GM23338 (cell line): ENCODE results near the gene AADACL3. TPM values are rescaled to one million over a fixed set of nuclear protein-coding genes. Genes with fewer than 3 reads are reported as not detected.
"Not testable (repeated sequence)": the region's sequence is repeated elsewhere in the genome, so short reads cannot be mapped to it uniquely, and the experiment has no call there.

ENCODE experiments used
- ATAC-seq: fragments of 200-7000 bp; cut with Tn5 transposase; 3 replicates; pipeline ENCODE4 v1.9.1; 2020
- DNase-seq: peaks from one replicate; pipeline ENCODE4 v3.0.0-alpha.2; 2015; ENCODE audit warnings: low spot score
- H2AFZ ChIP-seq: fragments of 200-600 bp; sonication (generic); 2 replicates; pipeline ENCODE4 v1.8.0; 2016; ENCODE audit warnings: antibody characterized with exemption, mild to moderate bottlenecking, moderate library complexity
- H3F3A ChIP-seq: fragments of 200-600 bp; sonication (generic); replicated peaks from 2 replicates; pipeline ENCODE4 v1.8.0; 2017; ENCODE audit warnings: antibody characterized with exemption, mixed run types, low read depth
- H3K27ac ChIP-seq: fragments of 200-600 bp; sonication (generic); 2 replicates; pipeline ENCODE4 v1.6.1; 2016; ENCODE audit warnings: low read depth
- H3K27me3 ChIP-seq: fragments of 200-600 bp; sonication (generic); 2 replicates; pipeline ENCODE4 v1.8.0; 2016; ENCODE audit warnings: mild to moderate bottlenecking, mixed run types, moderate library complexity; ENCODE audit not compliant: insufficient read depth
- H3K36me3 ChIP-seq: fragments of 200-600 bp; sonication (generic); 2 replicates; pipeline ENCODE4 v1.8.0; 2016; ENCODE audit warnings: mild to moderate bottlenecking; ENCODE audit not compliant: insufficient read depth
- H3K4me1 ChIP-seq: fragments of 200-600 bp; sonication (generic); 2 replicates; pipeline ENCODE4 v1.8.0; 2016; ENCODE audit warnings: mild to moderate bottlenecking, moderate library complexity; ENCODE audit not compliant: insufficient read depth
- H3K4me2 ChIP-seq: fragments of 200-600 bp; sonication (generic); 2 replicates; pipeline ENCODE4 v1.7.1; 2017; ENCODE audit warnings: mixed run types
- H3K4me3 ChIP-seq: fragments of 200-600 bp; sonication (generic); 2 replicates; pipeline ENCODE4 v1.6.1; 2016; ENCODE audit warnings: mixed run types
- H3K79me2 ChIP-seq: fragments of 200-600 bp; sonication (generic); replicated peaks from 2 replicates; pipeline ENCODE4 v1.8.0; 2017; ENCODE audit warnings: mild to moderate bottlenecking; ENCODE audit not compliant: insufficient read depth
- H3K9me2 ChIP-seq: fragments of 200-600 bp; sonication (generic); 2 replicates; pipeline ENCODE4 v1.8.0; 2017; ENCODE audit not compliant: insufficient read depth
- H4K20me1 ChIP-seq: fragments of 200-600 bp; sonication (generic); replicated peaks from 2 replicates; pipeline ENCODE4 v1.8.0; 2017; ENCODE audit warnings: mild to moderate bottlenecking; ENCODE audit not compliant: insufficient read depth
- H3K27ac Mint-ChIP-seq: 2 replicates; pipeline ENCODE4 v1.8.0; 2020; ENCODE audit warnings: inconsistent platforms, mild to moderate bottlenecking, moderate library complexity, mixed read lengths
- H3K27me3 Mint-ChIP-seq: 3 replicates; pipeline ENCODE4 v1.8.0; 2022; ENCODE audit warnings: low read depth, mild to moderate bottlenecking, moderate library complexity, mixed read lengths, inconsistent platforms; ENCODE audit not compliant: insufficient read depth, poor library complexity
- H3K36me3 Mint-ChIP-seq: 3 replicates; pipeline ENCODE4 v1.8.0; 2021; ENCODE audit warnings: low read depth, mild to moderate bottlenecking, inconsistent platforms, moderate library complexity, mixed read lengths
- H3K4me1 Mint-ChIP-seq: 3 replicates; pipeline ENCODE4 v1.8.0; 2020; ENCODE audit warnings: mild to moderate bottlenecking, inconsistent platforms, mixed read lengths
- H3K4me3 Mint-ChIP-seq: 3 replicates; pipeline ENCODE4 v1.8.0; 2021; ENCODE audit warnings: moderate library complexity, mild to moderate bottlenecking, inconsistent platforms, mixed read lengths
- H3K9me3 Mint-ChIP-seq: 3 replicates; pipeline ENCODE4 v1.8.0; 2020; ENCODE audit warnings: moderate library complexity, mild to moderate bottlenecking, inconsistent platforms, mixed read lengths
- CREB1 ChIP-seq: fragments of 250-450 bp; sonication (Bioruptor Pico); IDR thresholded peaks from 2 replicates; pipeline ENCODE4 v1.5.0; 2020; ENCODE audit warnings: low read depth, mild to moderate bottlenecking, moderate library complexity
- CTCF ChIP-seq, 2 experiments: fragments of 200-600 bp in 1 of 2; sonication (generic) in 1 of 2; conservative IDR thresholded peaks; 2 replicates each; pipeline versions ENCODE4 v1.5.1 to v1.6.1; 2016 to 2017; ENCODE audit warnings: antibody characterized with exemption in 2 of 2, low read depth in 2 of 2, mild to moderate bottlenecking in 2 of 2, moderate library complexity in 1 of 2
- ZNF114 ChIP-seq: fragments of 250-450 bp; sonication (Bioruptor Pico); IDR thresholded peaks from 2 replicates; pipeline ENCODE4 v1.5.0; 2020; ENCODE audit warnings: mild to moderate bottlenecking, moderate library complexity
- ZNF462 ChIP-seq: fragments of 250-450 bp; sonication (Bioruptor Pico); IDR thresholded peaks from 2 replicates; pipeline ENCODE4 v1.5.0; 2020; ENCODE audit warnings: mild to moderate bottlenecking, moderate library complexity
- polyA plus RNA-seq: library from polyadenylated mRNA; unstranded; fragments of >200 nt; fragmentation: Nextera tagmentation; extraction: Ambion mirVana; gene quantifications from 2 replicates; pipeline ENCODE4 v1.2.1, GENCODE V29; 2016
- total RNA-seq: library from RNA; depleted of rRNA; stranded (reverse); fragments of >200 nt; shearing (Covaris generic); gene quantifications from 2 replicates; pipeline ENCODE4 v1.2.3, GENCODE V29; 2014

AADACL3 gene
- total and polyA plus RNA-seq, 2 experiments from 2014 or later: 0.47 to 1.5 TPM

GRCh38 chr1:12730156-12730555 lies 14.2 kb downstream of the AADACL3 start (continued):
- TF ChIP-seq ZNF462 (CRISPR knock-in tag) (no peak), CTCF (conservative IDR thresholded peaks at IDR 0.05; ENCODE audit: low read depth in 2 of 2) (no peak), ZNF114 (CRISPR knock-in tag) (no peak), CREB1 (CRISPR knock-in tag) (no peak)

GRCh38 chr1:12731084-12731483 lies 15.2 kb downstream of the AADACL3 start:
- not testable (repeated sequence) for H3F3A ChIP-seq, H3K27ac Mint-ChIP-seq, H2AFZ ChIP-seq, H3K4me3 ChIP-seq, ATAC-seq, H3K79me2 ChIP-seq, H3K4me3 Mint-ChIP-seq, H3K4me1 ChIP-seq, H3K4me2 ChIP-seq, H3K27me3 ChIP-seq, H4K20me1 ChIP-seq, H3K27me3 Mint-ChIP-seq, H3K27ac ChIP-seq, H3K4me1 Mint-ChIP-seq, DNase-seq, H3K36me3 Mint-ChIP-seq, H3K36me3 ChIP-seq
- peaks cover 26% of the 10 kb centered on the region; the same call in 2 of the 3 replicates for H3K9me3 Mint-ChIP-seq
- peaks cover 14% of the 10 kb centered on the region for H3K9me2 ChIP-seq
